ELF-1 (cell line): ENCODE measurements around the gene FBLN5.
A peak's percentile ranks its signal among the peaks of the same experiment; 100 is the strongest.

Experiments
- DNase-seq: peaks from one replicate; pipeline ENCODE4 v3.0.0-alpha.2; 2016; ENCODE audit warnings: low read depth, low spot score

FBLN5 gene

DNA sequence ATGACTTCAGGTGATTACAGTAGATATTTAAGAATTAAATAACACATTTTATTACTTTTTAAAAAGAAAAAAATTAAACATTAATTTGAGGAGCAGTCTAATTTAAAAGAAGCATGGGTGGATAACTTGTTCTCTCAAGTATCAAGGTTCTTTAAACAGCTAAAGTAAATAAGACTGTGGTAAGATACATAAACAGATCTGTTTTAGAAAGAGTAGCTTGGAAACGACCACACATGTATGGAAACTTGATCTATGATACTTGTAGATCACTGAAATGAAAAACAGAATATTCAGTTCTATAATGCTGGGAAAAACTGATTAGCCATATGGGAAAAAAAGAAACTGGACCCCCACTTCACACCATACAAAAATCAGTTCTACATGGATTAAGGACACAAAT lies 116.2 kb downstream of the FBLN5 start:
- DNase-seq = no peak

GRCh38 chr14:91830777-91831176 lies 116.7 kb downstream of the FBLN5 start:
- DNase-seq = peak; percentile 24

DNA sequence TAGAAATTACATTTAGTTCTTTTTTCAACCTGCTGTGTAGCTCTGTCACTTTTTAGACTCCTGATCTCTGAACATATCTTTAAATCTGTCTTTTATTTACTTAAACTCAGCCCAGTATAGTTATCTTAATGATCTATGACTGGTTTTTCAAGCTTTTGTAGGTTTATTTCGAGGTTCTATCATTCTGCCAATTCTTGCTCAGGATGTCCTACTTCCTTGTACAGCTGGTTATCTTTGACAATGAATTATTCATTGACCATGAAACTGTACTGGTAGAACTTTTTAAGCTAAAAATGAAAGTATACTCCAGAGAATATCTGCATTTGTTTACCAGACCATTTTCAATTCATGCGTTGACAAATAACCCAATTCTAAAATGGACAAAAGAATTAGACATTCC lies 118.0 kb downstream of the FBLN5 start:
- DNase-seq = no peak

GRCh38 chr14:91827746-91828145 lies 119.7 kb downstream of the FBLN5 start:
- no peak for DNase-seq
